ENCODE measurements around the gene HOXA13. TPM values are rescaled to one million over a fixed set of nuclear protein-coding genes. Genes with fewer than 3 reads are reported as not detected.

HOXA13 gene
- total RNA-seq, 3 donors from 2014 or later (not counting 1 experiment from before 2014, with no cell fraction given): not detected

DNA sequence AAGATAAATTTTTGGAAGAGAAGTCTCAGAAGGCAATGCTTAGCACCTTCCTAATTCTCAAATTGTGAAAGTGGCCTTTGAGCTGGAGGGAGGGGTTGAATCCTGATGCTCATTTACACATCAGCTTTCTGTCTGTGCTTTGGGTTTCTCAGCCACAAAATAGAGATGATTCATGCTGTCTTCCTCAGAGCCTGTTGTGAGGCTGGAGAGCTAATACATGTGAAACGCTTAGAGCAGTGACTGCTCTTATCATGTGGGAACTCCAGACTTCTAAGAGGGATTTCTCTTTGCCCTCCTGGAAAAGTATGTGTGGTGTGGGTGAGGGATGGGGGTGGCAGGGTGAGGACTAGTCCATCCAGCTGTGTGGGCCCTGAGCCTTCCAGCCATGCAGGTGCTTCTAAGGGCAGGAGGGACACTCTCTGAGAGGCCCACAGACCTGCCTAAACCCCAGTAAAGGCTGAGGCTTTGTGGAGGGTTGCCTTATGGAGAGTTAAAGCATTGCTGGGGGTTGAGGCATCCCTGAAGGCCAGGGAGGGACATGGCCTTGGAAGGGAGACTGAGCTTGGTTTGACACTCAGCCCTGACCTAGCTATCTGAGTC is 37.9 kb upstream of the HOXA13 start:
- Mint-ChIP-seq H3K27ac (no peak overlapping the region), H3K27me3 (ENCODE audit: low read depth in 2 of 2) (peaks cover 57 to 72% of the 10 kb centered on the region in 2 donors), H3K4me1 (peaks cover 0 to 5% of the 10 kb centered on the region in 2 donors), H3K9me3 (no peaks in the 10 kb centered on the region), H3K4me3 (no peak overlapping the region), H3K36me3 (no peaks in the 10 kb centered on the region)
- no peaks in the 10 kb centered on the region for H3K9me3 ChIP-seq (ENCODE audit: control insufficient read depth, insufficient read depth, low read length)
- intact Hi-C loops (cut with micrococcal nuclease): no loop called here
- no peaks in the 10 kb centered on the region for H3K36me3 ChIP-seq (ENCODE audit: control insufficient read depth, insufficient read depth, low read length)
- H3K4me1 ChIP-seq (ENCODE audit: control insufficient read depth, insufficient read depth, low read length): peaks cover 26% of the 10 kb centered on the region
- H3K4me3 ChIP-seq (ENCODE audit: low read length): no peak overlapping the region
- 55% methylated on average over 1 of the region's 1 CpG for WGBS (ENCODE audit: insufficient coverage)
- ATAC-seq: no peak
- TF ChIP-seq, protein P1, sequence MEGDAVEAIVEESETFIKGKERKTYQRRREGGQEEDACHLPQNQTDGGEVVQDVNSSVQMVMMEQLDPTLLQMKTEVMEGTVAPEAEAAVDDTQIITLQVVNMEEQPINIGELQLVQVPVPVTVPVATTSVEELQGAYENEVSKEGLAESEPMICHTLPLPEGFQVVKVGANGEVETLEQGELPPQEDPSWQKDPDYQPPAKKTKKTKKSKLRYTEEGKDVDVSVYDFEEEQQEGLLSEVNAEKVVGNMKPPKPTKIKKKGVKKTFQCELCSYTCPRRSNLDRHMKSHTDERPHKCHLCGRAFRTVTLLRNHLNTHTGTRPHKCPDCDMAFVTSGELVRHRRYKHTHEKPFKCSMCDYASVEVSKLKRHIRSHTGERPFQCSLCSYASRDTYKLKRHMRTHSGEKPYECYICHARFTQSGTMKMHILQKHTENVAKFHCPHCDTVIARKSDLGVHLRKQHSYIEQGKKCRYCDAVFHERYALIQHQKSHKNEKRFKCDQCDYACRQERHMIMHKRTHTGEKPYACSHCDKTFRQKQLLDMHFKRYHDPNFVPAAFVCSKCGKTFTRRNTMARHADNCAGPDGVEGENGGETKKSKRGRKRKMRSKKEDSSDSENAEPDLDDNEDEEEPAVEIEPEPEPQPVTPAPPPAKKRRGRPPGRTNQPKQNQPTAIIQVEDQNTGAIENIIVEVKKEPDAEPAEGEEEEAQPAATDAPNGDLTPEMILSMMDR (IDR thresholded peaks at IDR 0.05): no peak
- no peak for DNase-seq
- peaks cover 55% of the 10 kb centered on the region for H3K27me3 ChIP-seq (ENCODE audit: control insufficient read depth, insufficient read depth, low read length)
- H3K27ac ChIP-seq (ENCODE audit: low read length): no peak overlapping the region

DNA sequence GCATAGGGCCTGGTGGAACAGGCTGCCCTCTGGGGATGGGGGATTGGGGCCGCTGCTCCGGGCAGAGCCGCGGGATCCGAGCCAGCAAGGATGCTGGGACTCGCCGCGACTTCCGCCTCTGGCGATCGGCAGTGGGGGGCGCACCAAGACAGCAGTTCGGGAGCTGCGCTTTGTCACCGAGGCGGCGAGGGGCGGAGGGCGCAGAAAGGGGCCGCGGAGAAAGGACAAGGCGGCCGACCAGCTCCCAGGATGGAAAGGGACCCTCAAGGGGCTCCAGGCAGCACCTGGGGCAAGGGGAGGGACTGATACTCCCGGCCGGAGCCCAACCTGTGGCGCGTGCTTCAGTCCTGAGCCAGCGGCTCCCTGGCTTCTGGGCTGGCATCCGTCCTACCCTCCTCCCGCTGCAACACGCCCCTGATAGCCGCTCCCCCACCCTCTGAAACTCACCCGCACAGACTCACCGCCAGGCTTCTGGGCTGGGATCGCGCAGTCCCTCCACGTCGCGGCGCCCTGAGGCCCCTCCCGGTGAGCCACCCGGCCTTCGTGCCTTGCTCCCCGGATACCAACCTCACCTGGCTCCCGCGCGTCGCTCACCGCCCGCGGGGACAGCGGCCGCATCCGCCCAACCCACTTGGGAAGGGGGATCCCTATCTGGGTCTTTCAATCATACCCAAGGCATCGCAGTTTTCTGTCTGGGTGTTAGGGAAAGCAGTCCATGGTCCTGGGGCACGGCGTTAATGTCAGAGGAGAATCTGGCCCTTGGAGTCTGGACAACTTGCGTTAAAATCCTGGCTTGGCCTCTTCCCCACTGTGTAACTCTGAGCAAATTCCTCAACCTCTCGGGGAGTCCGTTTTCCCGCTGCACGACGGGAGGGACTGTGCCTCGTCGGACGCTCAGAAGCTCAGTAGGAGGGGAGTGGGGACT is 35.8 kb upstream of the HOXA13 start:
- Histone ChIP-seq H3K9me3 (ENCODE audit: control insufficient read depth, insufficient read depth, low read length) (no peaks in the 10 kb centered on the region), H3K4me3 (ENCODE audit: low read length) (no peak overlapping the region), H3K4me1 (ENCODE audit: control insufficient read depth, insufficient read depth, low read length) (peaks cover 20% of the 10 kb centered on the region), H3K27ac (ENCODE audit: low read length) (no peak overlapping the region), H3K27me3 (ENCODE audit: control insufficient read depth, insufficient read depth, low read length) (peaks cover 33% of the 10 kb centered on the region), H3K36me3 (ENCODE audit: control insufficient read depth, insufficient read depth, low read length) (no peaks in the 10 kb centered on the region)
- TF ChIP-seq, protein P1 (IDR thresholded peaks at IDR 0.05): no peak
- no peaks in the 10 kb centered on the region for H3K4me1 Mint-ChIP-seq
- no peaks in the 10 kb centered on the region for H3K9me3 Mint-ChIP-seq
- no peaks in the 10 kb centered on the region for H3K36me3 Mint-ChIP-seq
- ATAC-seq (no peak), DNase-seq (no peak)
- peaks cover 39 to 50% of the 10 kb centered on the region in 2 donors for H3K27me3 Mint-ChIP-seq (ENCODE audit: low read depth in 2 of 2)
- no peak overlapping the region for H3K27ac Mint-ChIP-seq
- intact Hi-C loops (cut with micrococcal nuclease): no loop called here
- no peak overlapping the region for H3K4me3 Mint-ChIP-seq
- WGBS (ENCODE audit: insufficient coverage): 8% methylated on average over 66 of the region's 66 CpGs

DNA sequence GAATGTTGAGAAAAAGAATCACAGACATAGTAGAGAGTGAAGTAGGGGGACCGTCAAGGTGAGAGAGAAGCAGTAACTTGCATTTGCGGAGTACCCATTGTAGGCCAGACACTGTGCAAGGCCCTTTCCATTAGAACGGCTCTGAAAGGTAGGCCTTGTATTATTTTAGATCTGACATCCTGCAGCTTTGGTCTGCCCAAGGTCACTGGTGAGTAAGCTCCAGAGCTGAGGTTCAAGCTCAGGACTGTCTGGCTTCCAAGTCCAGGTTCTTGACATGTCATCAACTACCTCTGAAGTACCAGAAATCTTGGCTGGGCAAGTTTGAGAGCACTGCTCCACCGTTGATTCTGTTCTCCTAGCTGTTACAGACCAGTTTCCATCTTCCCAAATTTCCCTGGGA is 29.6 kb upstream of the HOXA13 start:
- Mint-ChIP-seq H3K4me3 (no peak overlapping the region), H3K4me1 (no peaks in the 10 kb centered on the region), H3K9me3 (no peaks in the 10 kb centered on the region), H3K27ac (no peak overlapping the region), H3K27me3 (ENCODE audit: low read depth in 2 of 2) (peaks cover 42 to 65% of the 10 kb centered on the region in 2 donors), H3K36me3 (no peaks in the 10 kb centered on the region)
- intact Hi-C loops (cut with micrococcal nuclease): no loop called here
- Histone ChIP-seq H3K4me3 (ENCODE audit: low read length) (no peak overlapping the region), H3K36me3 (ENCODE audit: control insufficient read depth, insufficient read depth, low read length) (no peaks in the 10 kb centered on the region), H3K27ac (ENCODE audit: low read length) (no peak overlapping the region), H3K9me3 (ENCODE audit: control insufficient read depth, insufficient read depth, low read length) (no peaks in the 10 kb centered on the region), H3K4me1 (ENCODE audit: control insufficient read depth, insufficient read depth, low read length) (no peaks in the 10 kb centered on the region), H3K27me3 (ENCODE audit: control insufficient read depth, insufficient read depth, low read length) (peaks cover 26% of the 10 kb centered on the region)
- DNase-seq (no peak), ATAC-seq (no peak)
- TF ChIP-seq, protein P1 (IDR thresholded peaks at IDR 0.05): no peak
- 83% methylated on average over 4 of the region's 4 CpGs for WGBS (ENCODE audit: insufficient coverage)

Measured in natural killer cell (primary cell).